Kidney (tissue), 14 donors: ENCODE measurements around the gene ABL2. TPM values are rescaled to one million over a fixed set of nuclear protein-coding genes. Genes with fewer than 3 reads are reported as not detected.

Experiments used
- DNase-seq, 5 donors: peaks; one replicate each; pipeline ENCODE4 v3.0.0-alpha.2; 2013 to 2020
- FAIRE-seq: peaks from 2 replicates; lab custom pipeline; 2012; peaks lifted over from hg19 to GRCh38; lab: Jason Lieb, UNC
- H3K27ac ChIP-seq, 2 donors: one replicate each; pipeline ENCODE4 v1.7.0; 2013; ENCODE audit warnings: low read depth in 2 of 2, low read length in 2 of 2, inconsistent platforms in 1 of 2
- H3K27me3 ChIP-seq: one replicate; pipeline ENCODE4 v1.7.1; 2013; ENCODE audit warnings: low read length, inconsistent platforms; ENCODE audit not compliant: control insufficient read depth, insufficient read depth
- H3K36me3 ChIP-seq, 3 donors: one replicate each; pipeline versions ENCODE4 v1.7.0 to v1.7.1; 2013; ENCODE audit warnings: low read length in 3 of 3, control low read depth in 1 of 3, inconsistent platforms in 1 of 3; ENCODE audit not compliant: insufficient read depth in 3 of 3, control insufficient read depth in 2 of 3
- H3K4me1 ChIP-seq, 3 donors: one replicate each; pipeline versions ENCODE4 v1.7.0 to v1.7.1; 2013; ENCODE audit warnings: low read length in 3 of 3, inconsistent platforms in 1 of 3, low read depth in 1 of 3; ENCODE audit not compliant: control insufficient read depth in 2 of 3, insufficient read depth in 2 of 3
- H3K4me3 ChIP-seq, 3 donors: one replicate each; pipeline versions ENCODE4 v1.7.0 to v1.8.1; 2013; ENCODE audit warnings: low read length in 3 of 3, control low read depth in 1 of 3, inconsistent platforms in 1 of 3
- H3K9ac ChIP-seq, 3 donors: one replicate each; pipeline versions ENCODE4 v1.7.0 to v1.7.1; 2013; ENCODE audit warnings: low read length in 3 of 3, control low read depth in 1 of 3, inconsistent platforms in 1 of 3
- H3K9me3 ChIP-seq, 3 donors: one replicate each; pipeline versions ENCODE4 v1.7.0 to v1.7.1; 2013; ENCODE audit warnings: low read length in 3 of 3, control low read depth in 1 of 3, inconsistent platforms in 1 of 3; ENCODE audit not compliant: control insufficient read depth in 2 of 3, insufficient read depth in 1 of 3
- CTCF ChIP-seq: IDR thresholded peaks from 3 replicates; pipeline ENCODE4 v1.5.1; 2012; ENCODE audit warnings: mild to moderate bottlenecking, moderate library complexity, borderline replicate concordance; ENCODE audit not compliant: insufficient read depth; ENCODE audit errors: extremely low read depth
- intact Hi-C: fragments of 100-400 bp; cut with DNase I; formaldehyde crosslinking; loops from one replicate; pipeline ENCODE4 v1.11.1; 2022
- polyA plus RNA-seq: library from polyadenylated mRNA; stranded (reverse); fragments of 350-450 nt; fragmentation: Illumina TruSeq; extraction: RNeasy Lipid Tissue Mini Kit (QIAGEN cat#74804); gene quantifications from one replicate; pipeline ENCODE4 v1.2.3, GENCODE V29; 2014; ENCODE audit warnings: low read depth, low replicate concordance; ENCODE audit not compliant: insufficient read depth
- total RNA-seq: library from RNA; stranded (reverse); fragmentation: NEBNext Ultra II Directional; extraction: Animal tissue kit (Norgen Biotek cat#: 25700); gene quantifications from one replicate; pipeline ENCODE4 v1.2.1, GENCODE V29; 2021
- donor health status: control.
- donor health status: control.
- donor health status: control.
- donor health status: control.
- donor health status: control.
- donor health status: DM: yes; HTN: yes; CAD: no.
- donor health status: Normal renal cell carcinoma (clear cell type).

ABL2 gene
- total and polyA plus RNA-seq, 2 donors from 2014 or later: 1.6 to 29.6 TPM

- Histone ChIP-seq H3K4me1 (no peaks in the 10 kb centered on the region), H3K9ac (no peak overlapping the region), H3K36me3 (no peaks in the 10 kb centered on the region), H3K9me3 (no peaks in the 10 kb centered on the region), H3K27me3 (no peaks in the 10 kb centered on the region), H3K4me3 (no peak overlapping the region), H3K27ac (no peak overlapping the region)
- DNase-seq (peak in 1 of 5 donors; percentile 13), FAIRE-seq (no peak)
- intact Hi-C loops: no loop called here
- TF ChIP-seq CTCF: no peak
Observed at GRCh38 chr1:179253286-179253972, 24.0 kb upstream of the ABL2 start.

GRCh38 chr1:179252606-179253005 is 23.1 kb upstream of the ABL2 start:
- no peak for TF ChIP-seq CTCF
- FAIRE-seq: no peak

GRCh38 chr1:179251675-179252074 is 22.2 kb upstream of the ABL2 start:
- FAIRE-seq: no peak

More at GRCh38 chr1:179252606-179253005, 23.1 kb upstream of the ABL2 start:
- Histone ChIP-seq H3K27me3 (no peaks in the 10 kb centered on the region), H3K36me3 (no peaks in the 10 kb centered on the region), H3K27ac (no peak overlapping the region), H3K4me1 (no peaks in the 10 kb centered on the region), H3K4me3 (no peak overlapping the region), H3K9me3 (no peaks in the 10 kb centered on the region), H3K9ac (no peak overlapping the region)
- intact Hi-C loops: no loop called here
- DNase-seq: no peak

More at GRCh38 chr1:179251675-179252074, 22.2 kb upstream of the ABL2 start:
- H3K9me3 ChIP-seq: no peaks in the 10 kb centered on the region
- intact Hi-C loops: no loop called here
- H3K27me3 ChIP-seq: no peaks in the 10 kb centered on the region
- peak; percentile 60 for TF ChIP-seq CTCF
- no peak overlapping the region for H3K4me3 ChIP-seq
- no peaks in the 10 kb centered on the region for H3K36me3 ChIP-seq
- peak in 2 of 5 donors; percentile 22 to 54 for DNase-seq
- no peak overlapping the region for H3K9ac ChIP-seq
- H3K27ac ChIP-seq: no peak overlapping the region
- no peaks in the 10 kb centered on the region for H3K4me1 ChIP-seq
